GM12878 (cell line): Measurements from ENCODE around the gene IPPK. TPM values are rescaled to one million over a fixed set of nuclear protein-coding genes. Genes with fewer than 3 reads are reported as not detected.
"Not testable (repeated sequence)": the region's sequence is repeated elsewhere in the genome, so short reads cannot be mapped to it uniquely, and the experiment has no call there.

Experiments used
- ATAC-seq: fragments of 200-7000 bp; cut with Tn5 transposase; 3 replicates; pipeline ENCODE4 v1.9.1; 2020; ENCODE audit warnings: mild to moderate bottlenecking, moderate library complexity
- BruUV-seq: library from RNA; stranded (reverse); fragments of 400-500 nt; replicated peaks from 2 replicates; lab custom pipeline; 2021; lab: Mats Ljungman, UMichigan
- CTCF ChIA-PET: fragments of 300-600 bp; sonication (Branson Sonifier 250); formaldehyde crosslinking; extraction: SDS; loops from one replicate; lab custom pipeline; 2021; ENCODE audit warnings: inconsistent platforms; lab: Yijun Ruan, JAX
- POLR2A ChIA-PET: fragments of 350-600 bp; formaldehyde crosslinking; extraction: SDS; loops from one replicate; lab custom pipeline; 2021; ENCODE audit warnings: inconsistent platforms; lab: Charles Lee
- RAD21 ChIA-PET: fragments of 300-600 bp; sonication (Branson Sonifier 250); formaldehyde crosslinking; loops from one replicate; lab custom pipeline; 2023; ENCODE audit warnings: antibody characterized with exemption; ENCODE audit not compliant: unreplicated experiment; lab: Charles Lee
- SMC1A ChIA-PET: fragments of 300-600 bp; sonication (Branson Sonifier 250); formaldehyde crosslinking; loops from one replicate; lab custom pipeline; 2023; ENCODE audit not compliant: unreplicated experiment, uncharacterized antibody; lab: Charles Lee
- DNase-seq: peaks from one replicate; pipeline ENCODE4 v3.0.0-alpha.2; 2011; ENCODE audit warnings: low read depth, low spot score
- FAIRE-seq: peaks from 3 replicates; lab custom pipeline; 2011; peaks lifted over from hg19 to GRCh38; lab: Jason Lieb, UNC
- H2AFZ ChIP-seq: 2 replicates; pipeline ENCODE4 v1.6.0; 2011; ENCODE audit warnings: low read depth, low read length, control low read depth; ENCODE audit not compliant: control insufficient read depth
- H3K27ac ChIP-seq: 2 replicates; pipeline ENCODE4 v1.5.1; 2011; ENCODE audit warnings: control low read depth; ENCODE audit not compliant: control insufficient read depth, insufficient read depth
- H3K27me3 ChIP-seq, 2 experiments: replicated peaks in 1 of 2; 2 replicates each; pipeline versions ENCODE4 v1.6.0 to v1.6.1; 2011; ENCODE audit warnings: low read length in 1 of 2; ENCODE audit not compliant: control insufficient read depth in 2 of 2, insufficient read depth in 2 of 2
- H3K36me3 ChIP-seq, 2 experiments: 2 replicates each; pipeline ENCODE4 v1.5.1; 2011; ENCODE audit warnings: low read length in 1 of 2; ENCODE audit not compliant: control insufficient read depth in 2 of 2, insufficient read depth in 2 of 2
- H3K4me1 ChIP-seq: 2 replicates; pipeline ENCODE4 v1.6.1; 2011; ENCODE audit warnings: mild to moderate bottlenecking, low read length, moderate library complexity, mixed read lengths; ENCODE audit not compliant: control insufficient read depth, insufficient read depth
- H3K4me2 ChIP-seq: 2 replicates; pipeline ENCODE4 v1.6.0; 2011; ENCODE audit warnings: control low read depth; ENCODE audit not compliant: control insufficient read depth, insufficient read depth
- H3K4me3 ChIP-seq: fragments of 200-600 bp; sonication (generic); 2 replicates; pipeline ENCODE4 v1.5.1; 2016
- H3K79me2 ChIP-seq: 2 replicates; pipeline ENCODE4 v1.6.0; 2011; ENCODE audit warnings: low read length; ENCODE audit not compliant: control insufficient read depth, insufficient read depth
- H3K9ac ChIP-seq: 2 replicates; pipeline ENCODE4 v1.8.0; 2011; ENCODE audit warnings: low read length, control low read depth, mixed read lengths; ENCODE audit not compliant: control insufficient read depth, insufficient read depth
- H3K9me3 ChIP-seq: replicated peaks from 3 replicates; pipeline ENCODE4 v1.5.1; 2011; ENCODE audit warnings: mild to moderate bottlenecking, low read length; ENCODE audit not compliant: control insufficient read depth, insufficient read depth
- H4K20me1 ChIP-seq: 2 replicates; pipeline ENCODE4 v1.6.0; 2011; ENCODE audit not compliant: control insufficient read depth, insufficient read depth
- BHLHE40 ChIP-seq, 2 experiments: fragments of 450-650 bp in 1 of 2; IDR thresholded peaks; 2 replicates each; pipeline ENCODE4 v1.6.1; 2011 to 2017; ENCODE audit warnings: low read depth in 2 of 2, borderline replicate concordance in 1 of 2, improper control_type of control experiment in 1 of 2, low read length in 1 of 2, mild to moderate bottlenecking in 1 of 2
- EED ChIP-seq: sonication (generic); IDR thresholded peaks from 2 replicates; pipeline ENCODE4 v1.6.1; 2016; ENCODE audit warnings: antibody characterized with exemption, low read depth
- ELK1 ChIP-seq: IDR thresholded peaks from 2 replicates; pipeline ENCODE4 v1.6.1; 2012; ENCODE audit warnings: low read depth, low read length, improper control_type of control experiment
- ESRRA ChIP-seq: IDR thresholded peaks from 2 replicates; pipeline ENCODE4 v1.6.1; 2012; ENCODE audit warnings: mild to moderate bottlenecking, low read length, improper control_type of control experiment
- HCFC1 ChIP-seq: fragments of 150-350 bp; IDR thresholded peaks from 2 replicates; pipeline ENCODE4 v1.6.1; 2014; ENCODE audit warnings: low read length
- IKZF2 ChIP-seq, 2 experiments: fragments of 450-650 bp; IDR thresholded peaks; 2 replicates each; pipeline ENCODE4 v1.6.1; 2017; ENCODE audit warnings: mild to moderate bottlenecking in 2 of 2, moderate library complexity in 2 of 2
- LARP7 ChIP-seq: fragments of 450-650 bp; IDR thresholded peaks from 2 replicates; pipeline ENCODE4 v1.6.1; 2017; ENCODE audit warnings: mild to moderate bottlenecking
- MEF2A ChIP-seq: IDR thresholded peaks from 2 replicates; pipeline ENCODE4 v1.6.1; 2011; ENCODE audit warnings: low read depth, mild to moderate bottlenecking, low read length, moderate library complexity; ENCODE audit not compliant: insufficient read depth
- MTA3 ChIP-seq: IDR thresholded peaks from 2 replicates; pipeline ENCODE4 v1.6.1; 2012; ENCODE audit warnings: low read length, inconsistent platforms, borderline replicate concordance
- RAD51 ChIP-seq: fragments of 450-650 bp; IDR thresholded peaks from 2 replicates; pipeline ENCODE4 v1.6.1; 2016; ENCODE audit warnings: moderate library complexity, mild to moderate bottlenecking, inconsistent platforms
- RCOR1 ChIP-seq: conservative IDR thresholded peaks from 2 replicates; pipeline ENCODE4 v1.6.1; 2012; ENCODE audit warnings: low read depth, low read length, improper control_type of control experiment
- SMC3 ChIP-seq: IDR thresholded peaks from 2 replicates; pipeline ENCODE4 v1.6.1; 2011; ENCODE audit warnings: low read length, improper control_type of control experiment, borderline replicate concordance
- SUZ12 ChIP-seq: fragments of 200-600 bp; sonication (generic); IDR thresholded peaks from one replicate; pipeline ENCODE4 v1.6.1; 2018; ENCODE audit warnings: antibody characterized with exemption, mild to moderate bottlenecking; ENCODE audit not compliant: unreplicated experiment
- YY1 ChIP-seq: IDR thresholded peaks from 2 replicates; pipeline ENCODE4 v1.6.1; 2011; ENCODE audit warnings: low read depth, mild to moderate bottlenecking, low read length
- WGBS: methylation state at CpG from one replicate; pipeline ENCODE4 v1.1.6; 2016; ENCODE audit warnings: low lambda C conversion rate; ENCODE audit not compliant: insufficient replicate concordance, insufficient coverage; ENCODE audit errors: missing lambda C conversion rate; 5-methylcytosine and 5-hydroxymethylcytosine counted together
- in situ Hi-C: fragments of 300-500 bp; cut with MboI; formaldehyde crosslinking; loops from 9 replicates; pipeline ENCODE4 v1.14.3; 2018; ENCODE audit warnings: mixed read lengths
- intact Hi-C: fragments of 100-400 bp; cut with micrococcal nuclease; formaldehyde crosslinking; loops from one replicate; pipeline ENCODE4 v1.14.2; 2022; ENCODE audit not compliant: unreplicated experiment
- polyA plus RNA-seq, 11 experiments: library from polyadenylated mRNA; depleted of rRNA in 4 of 11; unstranded in 6 of 11; stranded (reverse) in 5 of 11; fragments of >200 nt; fragmentation: Nextera tagmentation in 4 of 11; fragmentation: Illumina TruSeq in 1 of 11; extraction: Ambion mirVana in 4 of 11; extraction: Trizol in 1 of 11; gene quantifications; 1 replicate in 1 of 11; 2 replicates in 10 of 11; pipeline versions ENCODE4 v1.2.1 to v1.2.3, GENCODE V29; 2011 to 2016; ENCODE audit warnings: inconsistent platforms in 2 of 11, missing spikeins in 2 of 11, low read depth in 1 of 11
- total RNA-seq, 4 experiments: library from RNA; depleted of rRNA in 3 of 4; stranded (reverse); fragments of >200 nt in 3 of 4; fragmentation: Illumina TruSeq in 1 of 4; extraction: Trizol in 1 of 4; gene quantifications; 2 replicates each; pipeline versions ENCODE4 v1.2.1 to v1.2.3, GENCODE V29; 2013 to 2021
- TF ChIP-seq, protein P1 (sequence below): fragments of 450-650 bp; IDR thresholded peaks from 2 replicates; pipeline ENCODE4 v1.6.1; 2016; ENCODE audit warnings: mild to moderate bottlenecking

Gene IPPK
- total and polyA plus RNA-seq, 10 of the 15 experiments (the other 5 are each of a cell fraction or from before 2014, with no cell fraction given), result 2.1 to 22.1 (median 11.4) TPM

GRCh38 chr9:92595930-92596329 is 74.0 kb downstream of the IPPK start:
- Histone ChIP-seq H3K79me2 (no peaks in the 10 kb centered on the region), H3K27me3 (no peaks in the 10 kb centered on the region), H3K27ac (no peak overlapping the region), H3K4me3 (no peak overlapping the region), H3K4me2 (no peak overlapping the region), H3K4me1 (no peaks in the 10 kb centered on the region), H3K9ac (no peak overlapping the region), H3K36me3 (no peaks in the 10 kb centered on the region), H4K20me1 (no peaks in the 10 kb centered on the region), H3K9me3 (no peaks in the 10 kb centered on the region), H2AFZ (no peak overlapping the region)
- no peak for TF ChIP-seq SUZ12
- no peak for TF ChIP-seq MTA3
- no peak for TF ChIP-seq SMC3
- no peak for TF ChIP-seq ESRRA
- TF ChIP-seq MEF2A, result no peak
- TF ChIP-seq ELK1, result no peak
- TF ChIP-seq RCOR1, result no peak
- no peak for TF ChIP-seq BHLHE40 (IDR thresholded peaks at IDR 0.05; ENCODE audit: borderline replicate concordance in 1 of 2, low read depth in 2 of 2, low read length in 1 of 2)
- no peak for TF ChIP-seq RAD51
- TF ChIP-seq YY1, result no peak
- TF ChIP-seq HCFC1, result no peak
- TF ChIP-seq, protein P1, sequence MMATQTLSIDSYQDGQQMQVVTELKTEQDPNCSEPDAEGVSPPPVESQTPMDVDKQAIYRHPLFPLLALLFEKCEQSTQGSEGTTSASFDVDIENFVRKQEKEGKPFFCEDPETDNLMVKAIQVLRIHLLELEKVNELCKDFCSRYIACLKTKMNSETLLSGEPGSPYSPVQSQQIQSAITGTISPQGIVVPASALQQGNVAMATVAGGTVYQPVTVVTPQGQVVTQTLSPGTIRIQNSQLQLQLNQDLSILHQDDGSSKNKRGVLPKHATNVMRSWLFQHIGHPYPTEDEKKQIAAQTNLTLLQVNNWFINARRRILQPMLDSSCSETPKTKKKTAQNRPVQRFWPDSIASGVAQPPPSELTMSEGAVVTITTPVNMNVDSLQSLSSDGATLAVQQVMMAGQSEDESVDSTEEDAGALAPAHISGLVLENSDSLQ, result no peak
- no peak for TF ChIP-seq IKZF2 (IDR thresholded peaks at IDR 0.05)
- TF ChIP-seq EED, result no peak
- no peak for TF ChIP-seq LARP7
- POLR2A ChIA-PET, result no interaction called here
- RAD21 ChIA-PET, result no interaction called here
- SMC1A ChIA-PET, result no interaction called here
- FAIRE-seq (no peak), ATAC-seq (no peak), DNase-seq (no peak)
- in situ Hi-C loops, result no loop called here
- intact Hi-C loops, result no loop called here
- WGBS, result 50% methylated on average over 1 of the region's 1 CpG
- CTCF ChIA-PET, result no interaction called here
- BruUV-seq, result no TSS peak

- H3K79me2 ChIP-seq, H3K9ac ChIP-seq, in situ Hi-C loops, H3K4me3 ChIP-seq, intact Hi-C loops, H3K4me2 ChIP-seq, FAIRE-seq, POLR2A ChIA-PET, SMC1A ChIA-PET, ATAC-seq, RAD21 ChIA-PET, H2AFZ ChIP-seq, DNase-seq, BruUV-seq, H3K4me1 ChIP-seq, H4K20me1 ChIP-seq, H3K36me3 ChIP-seq, H3K9me3 ChIP-seq, H3K27ac ChIP-seq, H3K27me3 ChIP-seq, CTCF ChIA-PET: not testable (repeated sequence)
- 94% methylated on average over 1 of the region's 1 CpG for WGBS
Observed at GRCh38 chr9:92595075-92595474, 74.9 kb downstream of the IPPK start.
